ACHN (cell line): ENCODE data around the gene ARL4C.

Source experiments
- DNase-seq: peaks from one replicate; pipeline ENCODE4 v3.0.0-alpha.2; 2015
- in situ Hi-C: cut with HindIII; loops from 2 replicates; pipeline ENCODE4 v1.10.0; 2017; ENCODE audit warnings: low sequenced_read_pairs, low pct_ligation_motif_present, low pct_unique_long_range_greater_than_20kb

The ARL4C gene, protein sequence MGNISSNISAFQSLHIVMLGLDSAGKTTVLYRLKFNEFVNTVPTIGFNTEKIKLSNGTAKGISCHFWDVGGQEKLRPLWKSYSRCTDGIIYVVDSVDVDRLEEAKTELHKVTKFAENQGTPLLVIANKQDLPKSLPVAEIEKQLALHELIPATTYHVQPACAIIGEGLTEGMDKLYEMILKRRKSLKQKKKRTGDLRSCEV

DNA sequence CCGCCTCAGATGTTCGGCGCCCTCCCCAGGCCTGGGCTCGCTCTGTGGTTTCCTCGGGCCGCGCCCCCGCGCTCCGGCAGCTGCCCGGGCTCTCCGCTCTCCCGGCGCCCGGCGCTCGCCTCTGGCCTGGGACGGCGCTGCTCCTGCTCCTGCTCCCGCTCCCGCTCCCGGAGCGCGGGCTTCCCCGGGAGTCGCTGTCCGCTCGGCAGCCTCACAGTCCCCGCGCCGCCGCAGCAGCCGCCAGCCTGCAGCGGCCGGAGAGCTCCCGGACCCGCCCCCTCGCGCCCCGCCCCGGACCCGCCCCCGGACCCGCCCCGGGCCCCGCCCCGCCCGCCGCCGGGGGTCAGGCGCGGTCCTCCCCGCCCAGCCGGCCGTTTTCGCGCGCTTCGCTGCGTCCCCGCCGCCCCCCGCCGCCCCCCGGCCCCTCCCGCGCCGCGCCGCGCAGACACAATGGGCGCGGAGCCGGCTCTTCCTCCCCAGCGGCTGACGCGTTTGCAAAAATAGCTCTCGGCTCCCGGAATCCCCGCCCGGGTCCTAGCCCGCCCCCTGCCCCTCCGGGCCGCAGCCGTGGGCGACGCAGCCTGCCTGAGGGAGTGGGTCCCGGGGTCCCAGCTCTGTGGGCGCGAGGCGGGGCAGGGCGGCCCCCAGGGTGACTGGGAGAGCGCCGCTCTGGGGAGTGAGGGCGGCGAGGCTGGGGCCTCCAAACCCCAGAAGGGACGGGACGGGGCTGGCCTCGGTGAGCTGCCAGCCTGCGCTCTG, at the start of gene ARL4C:
Gene ARL4C, minus strand, starts transcription at position 247 of the 759 bp plus-strand sequence. CDS start 495 bp downstream, outside the sequence.
- peak; percentile 84 for DNase-seq
- in situ Hi-C loops: no loop called here

- in situ Hi-C loops: no loop called here
- DNase-seq: peak; percentile 76
These were observed 48.1 kb upstream of the ARL4C start for GRCh38 chr2:234544659-234545611.

- in situ Hi-C loops: no loop called here
- no peak for DNase-seq
These were observed 45.9 kb upstream of the ARL4C start for GRCh38 chr2:234542742-234543141.

DNA sequence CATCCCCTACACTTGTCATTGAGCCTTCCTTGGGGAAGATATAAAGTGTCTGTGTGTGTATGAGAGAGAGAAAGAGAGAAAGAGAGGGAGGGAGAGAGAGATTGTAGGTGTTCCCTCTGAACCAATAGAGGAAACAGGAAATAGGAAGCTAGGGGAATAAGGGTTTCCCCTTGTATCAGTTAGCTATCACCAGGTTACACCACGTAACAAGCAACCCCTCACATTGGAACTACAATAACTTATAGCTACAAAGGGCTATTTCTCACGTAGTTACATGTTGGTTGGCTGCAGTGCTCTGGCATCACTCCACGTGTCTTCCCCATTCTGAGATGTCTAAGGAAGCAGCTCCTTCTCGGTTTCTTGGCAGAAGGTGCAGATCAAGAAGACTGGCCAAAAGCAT, 41.0 kb upstream of the ARL4C start:
- in situ Hi-C loops: no loop called here
- no peak for DNase-seq

DNA sequence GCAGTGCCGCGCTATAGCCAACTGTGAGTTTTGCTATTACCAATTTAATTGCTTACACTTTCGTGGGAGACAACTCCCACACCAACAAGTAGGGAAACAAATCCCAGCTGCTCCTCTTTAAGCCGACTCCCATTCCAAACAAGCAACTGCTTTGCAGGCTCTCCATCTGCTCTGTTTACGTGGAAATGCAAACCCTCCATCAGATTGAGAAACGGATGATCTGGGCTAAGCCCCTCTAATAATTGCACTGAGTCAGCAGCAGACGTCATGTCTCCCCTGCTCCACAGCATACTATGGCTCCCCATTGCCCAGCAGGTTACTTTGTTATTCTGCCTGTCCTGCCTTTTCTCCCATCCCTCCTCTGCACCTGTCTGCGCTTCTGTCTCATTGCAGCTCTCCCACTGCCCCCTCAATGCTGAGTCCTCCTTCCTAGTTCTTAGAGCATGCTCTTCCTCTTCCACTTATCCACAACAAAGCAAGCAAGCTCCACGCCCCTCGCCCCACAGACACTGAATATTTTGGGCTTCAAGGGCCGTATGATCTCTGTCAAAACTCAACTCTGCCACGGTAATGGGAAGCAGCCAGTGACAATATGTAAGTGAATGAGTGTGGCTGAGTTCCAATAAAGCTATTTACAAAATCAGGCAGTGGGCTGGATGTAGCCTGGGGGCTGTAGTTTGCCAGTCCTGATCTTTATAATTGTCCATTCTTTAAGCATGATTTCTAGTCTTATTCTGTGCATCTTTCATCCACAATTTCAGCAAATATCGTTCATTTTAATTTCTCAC, 39.5 kb upstream of the ARL4C start:
- in situ Hi-C loops: no loop called here
- DNase-seq: no peak

DNA sequence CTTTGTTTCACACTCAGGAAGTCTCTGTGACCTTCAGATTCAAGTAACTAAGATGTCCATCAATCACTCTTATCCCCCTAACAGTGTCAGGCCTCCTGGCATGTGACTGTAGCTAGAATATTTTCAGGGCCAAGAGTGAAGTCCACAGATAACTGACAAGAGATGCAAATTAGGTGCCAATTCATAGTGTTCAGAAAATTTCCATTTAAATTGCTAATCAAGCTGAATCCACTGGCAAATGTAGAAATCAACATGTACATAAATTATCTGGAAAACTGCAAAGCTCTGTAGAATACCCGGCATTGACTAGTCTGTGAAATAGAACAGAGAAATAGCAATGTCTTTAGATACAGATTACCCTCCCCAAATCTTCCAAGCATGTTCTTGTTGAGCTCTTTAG, 38.6 kb upstream of the ARL4C start:
- in situ Hi-C loops: no loop called here
- DNase-seq: no peak

- no peak for DNase-seq
- in situ Hi-C loops: no loop called here
These were observed 37.6 kb upstream of the ARL4C start for GRCh38 chr2:234534515-234534914.

DNA sequence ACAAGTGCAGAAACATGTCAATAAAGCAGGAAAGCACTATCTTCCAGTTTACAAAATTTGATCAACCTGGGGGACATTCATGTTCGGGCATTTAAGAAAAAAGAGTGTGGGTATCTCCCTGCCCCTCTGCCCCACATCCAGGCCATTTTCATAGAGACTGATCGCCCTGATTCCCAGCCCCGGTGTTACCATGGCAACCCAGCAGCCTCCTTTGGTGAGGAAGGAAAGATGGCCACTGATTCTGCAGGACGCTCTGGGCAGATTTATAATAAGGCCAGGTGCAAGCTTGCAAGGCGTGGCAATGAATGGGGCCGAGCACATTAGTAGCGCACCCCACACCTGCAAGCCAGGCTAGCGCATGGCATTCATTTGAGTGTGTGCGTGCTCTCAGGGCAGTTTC, 36.7 kb upstream of the ARL4C start:
- no peak for DNase-seq
- in situ Hi-C loops: no loop called here

GRCh38 chr2:234528410-234529148, 31.7 kb upstream of the ARL4C start:
- no peak for DNase-seq
- in situ Hi-C loops: no loop called here

DNA sequence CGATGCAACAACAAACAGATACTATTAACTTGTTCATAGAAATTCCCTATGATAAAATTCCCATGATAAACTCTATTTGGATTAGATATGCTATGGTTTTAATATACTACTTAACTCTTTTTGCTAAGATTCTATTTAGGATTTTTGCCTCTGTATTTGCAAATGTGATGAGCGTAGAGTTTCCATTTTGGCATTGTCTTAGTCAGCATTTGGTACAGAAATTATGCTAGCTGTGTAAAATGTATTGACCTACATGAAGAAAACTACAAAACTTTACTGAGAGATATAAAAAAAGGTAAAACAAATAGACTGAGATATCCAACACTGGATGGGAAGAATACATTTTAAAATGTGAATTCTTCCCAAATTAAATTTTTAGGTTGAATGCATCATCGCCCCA, 29.8 kb upstream of the ARL4C start:
- in situ Hi-C loops: no loop called here

GRCh38 chr2:234521536-234521935, 24.7 kb upstream of the ARL4C start:
- in situ Hi-C loops: no loop called here
- DNase-seq: no peak

More for the DNA sequence above, 29.8 kb upstream of the ARL4C start:
- DNase-seq: no peak

DNA sequence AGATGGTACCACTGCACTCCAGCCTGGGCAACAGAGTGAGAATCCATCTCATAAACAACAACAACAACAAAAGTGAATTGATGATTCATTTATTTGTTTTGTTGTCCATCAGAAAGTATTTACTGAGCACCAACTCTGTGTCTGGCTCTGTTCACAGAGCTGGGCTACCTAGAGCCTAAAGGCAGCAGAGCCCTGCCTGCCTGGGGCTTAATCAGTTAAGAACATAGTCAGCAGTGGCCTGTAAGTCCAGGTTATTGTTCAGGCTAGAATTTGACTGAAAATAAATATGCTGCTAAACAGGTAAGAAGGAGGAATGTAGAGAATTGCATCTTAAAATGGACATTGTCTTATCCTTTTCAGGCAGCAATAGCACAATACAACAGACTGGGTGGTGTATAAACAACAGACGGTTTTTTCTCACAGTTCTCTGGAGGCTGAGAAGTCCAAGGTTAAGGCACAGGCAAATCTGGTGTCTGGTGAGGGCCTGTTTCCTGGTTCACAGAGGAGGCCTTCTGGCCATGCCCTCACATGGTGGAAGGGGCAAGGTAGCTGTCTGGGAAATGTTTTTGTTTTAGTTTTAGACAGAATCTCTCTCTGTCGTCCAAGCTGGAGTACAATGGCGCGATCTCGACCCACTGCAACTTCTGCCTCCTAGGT, 22.2 kb upstream of the ARL4C start:
- in situ Hi-C loops: no loop called here
- DNase-seq: no peak

GRCh38 chr2:234517971-234518370, 21.1 kb upstream of the ARL4C start:
- no peak for DNase-seq
- in situ Hi-C loops: no loop called here

DNA sequence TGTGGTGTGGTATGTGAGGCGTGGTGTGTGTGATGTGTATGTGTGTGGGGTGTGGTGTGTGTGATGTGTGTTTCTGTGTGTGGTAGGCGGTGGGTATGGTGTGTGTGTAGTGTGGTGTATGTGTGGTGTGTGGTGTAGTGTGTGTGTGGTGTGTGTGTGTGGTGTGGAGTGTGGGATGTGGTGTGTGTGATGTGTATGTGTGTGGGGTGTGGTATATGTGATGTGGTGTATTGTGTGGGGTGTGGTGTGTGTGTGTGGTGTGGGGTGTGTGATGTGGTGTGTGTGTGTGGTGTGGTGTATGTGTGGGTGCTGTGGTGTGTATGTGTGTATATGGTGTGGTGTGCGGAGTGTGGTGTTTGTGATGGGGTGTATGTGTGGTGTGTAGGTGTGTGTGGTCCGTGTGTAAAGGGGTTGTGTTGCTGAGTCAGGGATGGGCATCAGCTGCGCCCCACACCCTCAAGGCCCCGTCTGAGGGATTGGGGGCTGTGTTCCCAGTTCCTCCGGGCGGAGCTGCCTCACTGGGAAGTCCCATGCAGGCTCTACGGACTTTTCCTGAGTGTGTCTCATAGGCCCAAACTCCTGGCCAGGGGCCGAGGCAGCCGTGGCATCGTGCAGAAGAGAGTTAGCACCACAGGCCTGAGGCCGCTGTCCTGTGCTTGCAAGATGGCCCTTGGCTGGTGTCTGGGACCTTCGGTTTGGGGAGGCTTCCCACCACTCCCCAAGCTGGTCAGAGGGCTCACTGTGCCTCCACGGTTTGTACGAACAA, 18.2 kb upstream of the ARL4C start:
- no peak for DNase-seq
- in situ Hi-C loops: no loop called here

DNA sequence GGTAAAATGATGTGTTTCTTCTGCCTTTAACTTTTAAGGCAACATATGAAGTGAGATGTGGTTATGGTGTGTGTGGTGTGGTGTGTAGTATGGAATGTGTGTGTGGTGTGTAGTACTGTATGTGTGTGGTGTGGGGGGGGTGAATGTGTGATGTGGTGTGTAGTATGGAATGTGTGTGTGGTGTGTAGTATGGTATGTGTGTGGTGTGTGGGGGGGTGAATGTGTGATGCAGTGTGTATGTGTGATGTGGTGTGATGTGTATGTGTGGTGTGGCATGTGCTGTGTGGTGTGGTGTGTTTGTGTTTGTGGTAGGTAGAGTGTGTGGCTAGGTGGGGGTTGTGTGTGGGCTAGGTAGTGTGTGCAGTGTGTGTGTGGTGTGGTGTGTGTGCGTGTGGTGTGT, 17.2 kb upstream of the ARL4C start:
- DNase-seq: no peak
- in situ Hi-C loops: no loop called here

DNA sequence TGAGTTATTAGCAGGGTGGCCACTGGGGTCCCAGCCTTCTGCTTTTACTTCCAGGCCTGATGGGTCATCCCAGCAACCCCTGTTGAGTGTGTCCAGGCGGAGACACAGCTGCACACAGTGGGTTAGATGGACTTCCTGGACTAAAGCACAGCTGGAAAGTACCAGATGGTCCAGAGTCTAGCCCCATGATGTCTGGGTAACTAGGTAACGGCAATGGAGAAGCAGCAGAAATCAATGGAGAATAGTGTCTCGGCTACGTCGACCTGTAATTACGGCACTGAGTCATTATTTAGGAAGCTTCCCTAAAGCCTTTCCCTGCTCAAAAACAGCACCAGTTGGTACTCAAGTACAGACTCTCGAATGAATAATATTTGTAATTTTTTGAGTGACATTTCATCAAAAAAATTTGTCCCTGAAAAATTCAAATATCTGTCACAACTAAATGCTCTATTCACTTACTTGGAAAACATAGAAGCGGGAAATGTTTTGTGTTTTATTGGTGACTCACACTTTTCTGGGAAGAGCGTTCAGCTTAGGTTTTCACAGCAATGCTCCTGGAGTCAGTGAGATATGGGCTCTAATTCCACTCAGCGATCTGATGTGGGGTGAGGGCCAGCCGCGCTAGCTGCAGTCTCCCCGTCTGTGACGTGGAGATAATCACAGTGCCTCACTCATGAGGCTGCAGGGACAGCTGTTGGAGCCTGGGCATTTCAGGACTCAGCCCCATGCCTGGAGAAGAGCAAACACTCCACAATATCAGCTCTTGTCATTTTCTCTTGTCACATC, 16.2 kb upstream of the ARL4C start:
- in situ Hi-C loops: no loop called here
- no peak for DNase-seq
